ENCODE data around the gene DNAH11.

The DNAH11 gene

GRCh38 chr7:21550076-21550475 is 7.2 kb downstream of the DNAH11 start:
- no peak for DNase-seq

- no peak for DNase-seq
These were observed 8.1 kb downstream of the DNAH11 start for GRCh38 chr7:21550821-21551531.

- no peak for DNase-seq
These were observed 19.5 kb downstream of the DNAH11 start for GRCh38 chr7:21562385-21562784.

GRCh38 chr7:21565614-21566013 is 22.8 kb downstream of the DNAH11 start:
- no peak for DNase-seq

- no peak for DNase-seq
These were observed 23.3 kb downstream of the DNAH11 start for GRCh38 chr7:21566094-21566493.

- no peak for DNase-seq
These were observed 25.9 kb downstream of the DNAH11 start for GRCh38 chr7:21568762-21569161.

- no peak for DNase-seq
These were observed 29.8 kb downstream of the DNAH11 start for GRCh38 chr7:21572331-21573313.

GRCh38 chr7:21579341-21580072 is 36.7 kb downstream of the DNAH11 start:
- DNase-seq: no peak

- DNase-seq: no peak
These were observed 37.3 kb downstream of the DNAH11 start for GRCh38 chr7:21580073-21580521.

- no peak for DNase-seq
These were observed 42.4 kb downstream of the DNAH11 start for GRCh38 chr7:21585070-21585724.

- DNase-seq: no peak
These were observed 44.4 kb downstream of the DNAH11 start for GRCh38 chr7:21587139-21587784.

GRCh38 chr7:21596801-21597200 is 54.0 kb downstream of the DNAH11 start:
- no peak for DNase-seq

GRCh38 chr7:21603462-21603861 is 60.6 kb downstream of the DNAH11 start:
- no peak for DNase-seq

- no peak for DNase-seq
These were observed 61.3 kb downstream of the DNAH11 start for GRCh38 chr7:21603972-21604749.

- DNase-seq: no peak
These were observed 62.3 kb downstream of the DNAH11 start for GRCh38 chr7:21605008-21605585.

GRCh38 chr7:21608465-21608864 is 65.6 kb downstream of the DNAH11 start:
- no peak for DNase-seq

GRCh38 chr7:21611129-21611528 is 68.3 kb downstream of the DNAH11 start:
- no peak for DNase-seq

GRCh38 chr7:21616091-21616490 is 73.3 kb downstream of the DNAH11 start:
- no peak for DNase-seq

GRCh38 chr7:21616796-21617436 is 74.1 kb downstream of the DNAH11 start:
- DNase-seq: no peak

- no peak for DNase-seq
These were observed 74.7 kb downstream of the DNAH11 start for GRCh38 chr7:21617513-21617912.

Measured in NCI-H2029 (cell line).